ENCODE data around the gene EHMT1. TPM values are rescaled to one million over a fixed set of nuclear protein-coding genes. Genes with fewer than 3 reads are reported as not detected.
"Not testable (repeated sequence)": the region's sequence is repeated elsewhere in the genome, so short reads cannot be mapped to it uniquely, and the experiment has no call there.

EHMT1 gene
- total RNA-seq, 2 experiments from 2014 or later: 87.1 to 91.4 TPM

GRCh38 chr9:137593176-137593575 is 25.6 kb upstream of the EHMT1 start:
- ChIA-PET CTCF (no interaction called here), POLR2A (interaction anchor here (1.2 to 1.5 kb wide), 2 partner anchors 11 to 26 kb away, joined by 3 to 12 read pairs; partner anchors contain the start of gene EHMT1)
- Mint-ChIP-seq H3K4me1 (peaks cover 18% of the 10 kb centered on the region), H3K27me3 (no peaks in the 10 kb centered on the region), H3K9me3 (no peaks in the 10 kb centered on the region), H3K4me3 (no peak overlapping the region), H3K36me3 (ENCODE audit: low read depth) (peaks cover 2% of the 10 kb centered on the region), H3K27ac (no peak overlapping the region)
- DNase-seq: no peak

DNA sequence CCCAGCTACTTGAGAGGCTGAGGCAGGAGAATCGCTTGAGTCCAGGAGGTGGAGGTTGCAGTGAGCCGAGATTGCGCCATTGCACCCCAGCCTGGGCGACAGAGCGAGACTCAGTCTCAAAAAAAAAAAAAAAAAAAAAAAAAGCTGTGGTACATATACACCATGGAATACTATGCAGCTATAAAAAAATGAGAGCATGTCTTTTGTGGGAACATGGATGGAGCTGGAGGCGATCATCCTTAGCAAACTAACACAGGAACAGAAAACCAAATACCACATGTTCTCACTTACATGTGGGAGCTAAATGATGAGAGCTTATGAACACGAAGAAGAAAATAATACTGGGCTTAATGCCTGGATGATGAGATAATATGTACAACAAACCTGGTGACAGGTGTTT is 22.2 kb upstream of the EHMT1 start:
- H3K9me3 Mint-ChIP-seq; H3K4me3 Mint-ChIP-seq; H3K36me3 Mint-ChIP-seq (ENCODE audit: low read depth); DNase-seq; POLR2A ChIA-PET; H3K4me1 Mint-ChIP-seq; H3K27ac Mint-ChIP-seq; H3K27me3 Mint-ChIP-seq: not testable (repeated sequence)
- CTCF ChIA-PET: interaction anchor here (0.6 kb wide), 1 partner anchor 211 kb away, joined by 3 read pairs; no protein-coding TSS in a partner anchor

DNA sequence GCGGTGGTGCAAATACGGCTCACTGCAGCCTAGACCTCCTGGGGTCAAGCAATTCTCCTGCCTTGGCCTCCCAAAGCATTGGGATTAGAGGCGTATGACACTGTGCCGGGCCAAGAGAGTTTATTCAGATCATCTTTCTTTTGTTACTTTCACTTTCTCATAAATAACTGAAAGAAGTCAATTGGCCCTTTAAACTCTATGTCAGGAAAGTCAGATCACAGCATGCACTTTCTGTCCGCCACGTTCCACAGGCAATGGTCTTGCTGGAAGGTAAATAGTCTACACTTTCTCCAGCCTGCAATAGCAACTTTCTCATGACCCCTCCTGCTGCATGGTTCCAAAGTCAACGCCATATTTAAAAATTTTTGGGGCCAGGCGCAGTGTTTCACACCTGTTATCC is 19.9 kb upstream of the EHMT1 start:
- no peaks in the 10 kb centered on the region for H3K36me3 Mint-ChIP-seq (ENCODE audit: low read depth)
- POLR2A ChIA-PET: interaction anchor here (1.2 kb wide), 1 partner anchor 20 kb away, joined by 4 read pairs; the partner anchor contains the start of gene EHMT1
- H3K4me3 Mint-ChIP-seq: no peak overlapping the region
- peaks cover 4% of the 10 kb centered on the region for H3K27me3 Mint-ChIP-seq
- H3K4me1 Mint-ChIP-seq: peaks cover 17% of the 10 kb centered on the region
- no peak for DNase-seq
- CTCF ChIA-PET: no interaction called here
- no peak overlapping the region for H3K27ac Mint-ChIP-seq
- H3K9me3 Mint-ChIP-seq: no peaks in the 10 kb centered on the region

DNA sequence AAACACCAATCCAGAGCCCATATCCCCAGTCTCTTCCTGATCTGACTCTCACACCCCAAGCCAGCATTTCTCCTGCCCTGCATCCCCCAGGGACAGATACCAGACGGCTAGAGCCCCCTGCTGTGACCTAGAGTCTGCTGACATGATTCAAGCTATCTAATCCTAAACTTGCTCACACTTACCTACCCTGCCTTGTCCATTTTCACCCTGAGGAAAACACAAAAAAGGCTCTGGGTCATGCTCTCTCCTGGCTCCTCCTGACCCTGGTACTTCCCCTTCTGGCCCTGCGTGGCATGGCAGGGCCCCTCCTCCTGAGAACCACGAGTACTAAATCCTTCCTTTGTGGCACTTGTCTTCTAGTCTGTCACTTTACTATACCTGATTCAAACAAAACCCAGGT is 16.1 kb upstream of the EHMT1 start:
- ChIA-PET CTCF (no interaction called here), POLR2A (interaction anchor here (1.0 to 1.3 kb wide), 2 partner anchors 10 to 50 kb away, joined by 3 read pairs; no protein-coding TSS in a partner anchor)
- H3K27me3 Mint-ChIP-seq: peaks cover 4% of the 10 kb centered on the region
- H3K4me3 Mint-ChIP-seq: no peak overlapping the region
- no peak for DNase-seq
- H3K36me3 Mint-ChIP-seq (ENCODE audit: low read depth): peaks cover 3% of the 10 kb centered on the region
- peaks cover 33% of the 10 kb centered on the region for H3K4me1 Mint-ChIP-seq
- H3K27ac Mint-ChIP-seq: no peak overlapping the region
- H3K9me3 Mint-ChIP-seq: no peaks in the 10 kb centered on the region

DNA sequence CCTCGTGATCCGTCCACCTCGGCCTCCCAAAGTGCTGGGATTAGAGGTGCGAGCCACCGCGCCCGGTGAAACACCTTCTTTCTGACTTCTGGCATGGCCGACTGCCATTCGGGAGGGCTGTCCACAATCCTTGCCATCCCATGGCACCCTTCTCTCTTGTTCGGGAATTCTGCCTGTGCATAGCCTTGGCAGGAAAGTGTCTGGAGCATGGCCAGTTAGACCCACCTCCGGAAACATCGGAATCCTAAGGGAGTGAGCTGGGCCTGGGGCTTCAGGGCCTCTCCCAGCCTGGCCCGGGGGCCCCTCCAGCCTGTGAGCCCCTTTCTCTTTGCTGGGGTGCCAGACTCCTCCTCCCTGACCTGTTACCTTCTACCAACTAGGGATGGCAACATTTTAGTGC is 14.9 kb upstream of the EHMT1 start:
- H3K27ac Mint-ChIP-seq: no peak overlapping the region
- POLR2A ChIA-PET: no interaction called here
- peaks cover 4% of the 10 kb centered on the region for H3K27me3 Mint-ChIP-seq
- CTCF ChIA-PET: interaction anchor here (1.4 kb wide), 1 partner anchor 52 kb away, joined by 4 read pairs; the partner anchor contains the start of gene MRPL41
- no peaks in the 10 kb centered on the region for H3K9me3 Mint-ChIP-seq
- peaks cover 29% of the 10 kb centered on the region for H3K4me1 Mint-ChIP-seq
- peaks cover 4% of the 10 kb centered on the region for H3K36me3 Mint-ChIP-seq (ENCODE audit: low read depth)
- H3K4me3 Mint-ChIP-seq: peak overlapping the region; percentile 48
- no peak for DNase-seq

GRCh38 chr9:137604345-137605086 is 14.3 kb upstream of the EHMT1 start:
- H3K36me3 Mint-ChIP-seq (ENCODE audit: low read depth): peaks cover 4% of the 10 kb centered on the region
- no peaks in the 10 kb centered on the region for H3K9me3 Mint-ChIP-seq
- ChIA-PET POLR2A (interaction anchor here (0.9 to 1.9 kb wide), 3 partner anchors 14 to 53 kb away, joined by 3 to 7 read pairs (median 4); partner anchors contain the start of genes MRPL41 and ZMYND19), CTCF (interaction anchor here (1.4 kb wide), 1 partner anchor 52 kb away, joined by 4 read pairs; the partner anchor contains the start of gene MRPL41)
- peaks cover 29% of the 10 kb centered on the region for H3K4me1 Mint-ChIP-seq
- DNase-seq: no peak
- peak overlapping the region; percentile 48 for H3K4me3 Mint-ChIP-seq
- peaks cover 4% of the 10 kb centered on the region for H3K27me3 Mint-ChIP-seq
- no peak overlapping the region for H3K27ac Mint-ChIP-seq

DNA sequence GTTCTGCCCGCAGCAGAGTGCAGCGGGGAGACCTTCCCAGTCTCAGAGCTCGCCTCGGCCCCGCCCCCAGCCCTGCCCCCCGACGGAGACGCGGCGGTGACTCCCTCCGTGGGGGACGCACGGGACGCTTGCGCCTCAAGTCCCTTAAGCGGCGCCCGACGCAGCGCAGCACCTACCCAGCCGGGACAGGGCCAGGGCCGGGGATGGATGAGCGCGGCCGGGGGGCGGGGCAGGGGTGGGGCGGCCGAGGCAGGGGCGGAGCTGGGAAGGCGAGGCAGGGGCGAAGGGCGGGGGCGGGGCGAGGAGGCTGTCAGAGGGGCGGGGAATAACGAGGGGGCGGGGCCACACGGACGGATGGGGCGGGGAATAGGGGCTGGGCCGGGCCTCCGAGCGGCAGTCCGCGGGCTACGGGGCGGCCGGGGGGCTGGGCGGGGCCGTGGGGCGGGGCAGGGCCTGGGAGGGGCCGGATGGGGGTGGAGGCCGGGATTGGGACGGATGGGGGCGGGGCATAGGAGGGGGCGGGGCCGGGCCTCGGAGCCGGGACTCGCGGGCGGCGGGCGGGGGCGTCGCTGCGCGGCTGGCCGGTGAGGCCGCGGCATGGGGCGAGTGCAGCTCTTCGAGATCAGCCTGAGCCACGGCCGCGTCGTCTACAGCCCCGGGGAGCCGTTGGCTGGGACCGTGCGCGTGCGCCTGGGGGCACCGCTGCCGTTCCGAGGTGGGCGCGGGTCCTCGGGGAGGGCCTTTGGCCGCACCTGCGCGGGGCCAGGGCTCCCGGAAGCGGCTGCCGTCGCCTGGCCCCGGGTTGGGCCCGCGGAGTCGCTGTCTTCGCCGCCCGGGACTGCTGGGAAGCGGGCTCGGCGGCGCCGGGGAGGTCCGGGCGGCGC is 13.4 kb upstream of the EHMT1 start, which contains the start of gene ARRDC1:
Gene ARRDC1 (plus strand): TSS at position 566 of the 884 bp plus-strand sequence. CDS start 32 bp downstream, at position 598.
- Mint-ChIP-seq H3K4me3 (peak within 1 kb of the TSS; percentile 76), H3K9me3 (no peaks in the 10 kb centered on the region), H3K36me3 (ENCODE audit: low read depth) (peaks cover 4% of the 10 kb centered on the region), H3K27me3 (peaks cover 4% of the 10 kb centered on the region), H3K4me1 (peaks cover 29% of the 10 kb centered on the region), H3K27ac (peak within 1 kb of the TSS; percentile 69)
- CTCF ChIA-PET: interaction anchor here (1.4 kb wide), 1 partner anchor 53 kb away, joined by 4 read pairs; the partner anchor contains the start of gene MRPL41
- POLR2A ChIA-PET: interaction anchor here (0.6 to 1.9 kb wide), 4 partner anchors 13 to 54 kb away, joined by 3 to 7 read pairs (median 4); partner anchors contain the start of genes EHMT1, MRPL41 and ZMYND19
- peak; percentile 95 for DNase-seq

DNA sequence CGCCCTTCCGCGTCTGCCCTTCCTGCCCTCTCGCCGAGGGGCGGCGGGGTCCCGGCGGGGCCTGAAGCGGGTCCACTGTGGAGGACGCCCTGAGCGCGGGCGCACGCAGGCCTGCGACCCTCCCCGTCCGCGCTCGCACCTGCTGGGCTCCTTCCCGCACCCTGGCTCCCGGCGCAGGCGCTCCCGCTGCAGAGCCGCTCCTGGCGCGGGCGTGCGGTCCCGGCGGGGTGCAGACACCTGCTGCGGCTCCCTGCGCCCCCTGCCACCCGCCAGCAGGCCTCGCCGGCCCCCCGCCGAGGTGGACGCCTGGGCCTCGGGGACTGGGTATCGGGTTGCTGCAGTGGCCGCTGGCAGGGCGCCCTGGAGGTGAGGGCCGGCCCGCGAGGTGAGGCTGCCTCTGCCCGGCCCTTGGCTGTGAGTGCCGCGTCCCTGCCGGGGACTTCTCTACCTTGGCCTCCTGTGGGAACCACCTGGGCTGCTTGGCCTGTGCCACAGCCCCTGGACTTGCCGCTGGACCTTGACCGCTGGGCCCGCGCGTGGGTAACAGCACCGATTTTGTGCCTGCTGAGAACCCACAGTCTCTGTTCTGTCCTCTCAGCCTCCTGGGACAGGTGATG is 12.7 kb upstream of the EHMT1 start:
- Mint-ChIP-seq H3K27me3 (peaks cover 4% of the 10 kb centered on the region), H3K27ac (peak overlapping the region; percentile 69), H3K36me3 (ENCODE audit: low read depth) (peaks cover 4% of the 10 kb centered on the region), H3K4me1 (peaks cover 29% of the 10 kb centered on the region), H3K9me3 (no peaks in the 10 kb centered on the region), H3K4me3 (peak overlapping the region; percentile 76)
- peak; percentile 36 for DNase-seq
- ChIA-PET POLR2A (interaction anchor here (1.4 to 1.9 kb wide), 2 partner anchors 13 to 15 kb away, joined by 4 to 7 read pairs; partner anchors contain the start of genes EHMT1 and ZMYND19), CTCF (no interaction called here)

GRCh38 chr9:137606734-137607138 is 12.1 kb upstream of the EHMT1 start:
- peaks cover 34% of the 10 kb centered on the region for H3K4me1 Mint-ChIP-seq
- H3K36me3 Mint-ChIP-seq (ENCODE audit: low read depth): peaks cover 4% of the 10 kb centered on the region
- peak overlapping the region; percentile 76 for H3K4me3 Mint-ChIP-seq
- no peak for DNase-seq
- peaks cover 4% of the 10 kb centered on the region for H3K27me3 Mint-ChIP-seq
- no peaks in the 10 kb centered on the region for H3K9me3 Mint-ChIP-seq
- POLR2A ChIA-PET: interaction anchor here (1.4 kb wide), 1 partner anchor 12 kb away, joined by 4 read pairs; the partner anchor contains the start of gene EHMT1
- H3K27ac Mint-ChIP-seq: peak overlapping the region; percentile 69
- CTCF ChIA-PET: no interaction called here

GRCh38 chr9:137607141-137607857 is 11.5 kb upstream of the EHMT1 start:
- ChIA-PET POLR2A (interaction anchor here (1.4 kb wide), 1 partner anchor 11 kb away, joined by 4 read pairs; the partner anchor contains the start of gene EHMT1), CTCF (no interaction called here)
- Mint-ChIP-seq H3K27me3 (peaks cover 4% of the 10 kb centered on the region), H3K4me1 (peaks cover 38% of the 10 kb centered on the region), H3K9me3 (no peaks in the 10 kb centered on the region), H3K36me3 (ENCODE audit: low read depth) (peaks cover 4% of the 10 kb centered on the region), H3K27ac (peak overlapping the region; percentile 47), H3K4me3 (peak overlapping the region; percentile 76)
- DNase-seq: no peak

- peaks cover 7% of the 10 kb centered on the region for H3K36me3 Mint-ChIP-seq (ENCODE audit: low read depth)
- H3K4me1 Mint-ChIP-seq: peaks cover 29% of the 10 kb centered on the region
- DNase-seq: no peak
- H3K9me3 Mint-ChIP-seq: no peaks in the 10 kb centered on the region
- ChIA-PET CTCF (no interaction called here), POLR2A (no interaction called here)
- H3K27ac Mint-ChIP-seq: no peak overlapping the region
- H3K27me3 Mint-ChIP-seq: no peaks in the 10 kb centered on the region
- H3K4me3 Mint-ChIP-seq: no peak overlapping the region
Measured at GRCh38 chr9:137610944-137611343, 7.9 kb upstream of the EHMT1 start.

All from activated CD4-positive, alpha-beta memory T cell treated with anti-CD3 and anti-CD28 coated beads, Interleukin-2, amount 10 ng/mL, durations not matched to agents 7 days and 5 days (primary cell).